GM10248 (cell line): Measurements from ENCODE around the gene ZNF738.

Experiments
- CTCF ChIA-PET: fragments of 300-600 bp; sonication (Branson Sonifier 250); formaldehyde crosslinking; extraction: SDS; loops from one replicate; lab custom pipeline; 2021; ENCODE audit warnings: antibody characterized with exemption; lab: Yijun Ruan, JAX
- POLR2A ChIA-PET: fragments of 350-650 bp; sonication (Branson Sonifier 250); formaldehyde crosslinking; extraction: SDS; loops from one replicate; lab custom pipeline; 2020; ENCODE audit warnings: antibody characterized with exemption; lab: Yijun Ruan, JAX
- DNase-seq: peaks from one replicate; pipeline ENCODE4 v3.0.0; 2012; ENCODE audit errors: extremely low spot score
- TF ChIP-seq, protein P1 (sequence below): IDR thresholded peaks from 2 replicates; pipeline ENCODE4 v1.5.1; 2012; ENCODE audit warnings: mild to moderate bottlenecking, low read depth; ENCODE audit errors: extremely low read depth, missing control alignments, control extremely low read depth

The ZNF738 gene

DNA sequence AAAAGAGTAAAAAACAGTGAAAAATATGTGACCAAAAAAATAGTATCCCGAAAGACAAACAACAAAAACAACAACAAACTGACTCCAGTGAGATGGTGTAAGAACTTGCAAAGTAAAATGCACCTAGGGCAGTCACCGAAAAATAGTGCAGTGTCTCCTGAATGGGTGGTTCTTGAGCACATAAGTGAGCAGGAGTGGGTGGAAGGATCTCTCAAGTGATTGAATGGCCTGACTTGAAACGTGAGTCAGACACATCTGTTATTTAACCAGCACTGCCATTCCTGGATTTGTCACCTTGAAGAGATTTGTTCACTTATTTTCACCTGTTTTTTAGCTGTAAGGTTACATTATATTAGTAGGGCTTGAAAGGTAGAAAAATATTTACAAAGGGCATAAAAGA, 3.5 kb downstream of the ZNF738 start:
- ChIA-PET CTCF (no interaction called here), POLR2A (no interaction called here)
- TF ChIP-seq, protein P1, sequence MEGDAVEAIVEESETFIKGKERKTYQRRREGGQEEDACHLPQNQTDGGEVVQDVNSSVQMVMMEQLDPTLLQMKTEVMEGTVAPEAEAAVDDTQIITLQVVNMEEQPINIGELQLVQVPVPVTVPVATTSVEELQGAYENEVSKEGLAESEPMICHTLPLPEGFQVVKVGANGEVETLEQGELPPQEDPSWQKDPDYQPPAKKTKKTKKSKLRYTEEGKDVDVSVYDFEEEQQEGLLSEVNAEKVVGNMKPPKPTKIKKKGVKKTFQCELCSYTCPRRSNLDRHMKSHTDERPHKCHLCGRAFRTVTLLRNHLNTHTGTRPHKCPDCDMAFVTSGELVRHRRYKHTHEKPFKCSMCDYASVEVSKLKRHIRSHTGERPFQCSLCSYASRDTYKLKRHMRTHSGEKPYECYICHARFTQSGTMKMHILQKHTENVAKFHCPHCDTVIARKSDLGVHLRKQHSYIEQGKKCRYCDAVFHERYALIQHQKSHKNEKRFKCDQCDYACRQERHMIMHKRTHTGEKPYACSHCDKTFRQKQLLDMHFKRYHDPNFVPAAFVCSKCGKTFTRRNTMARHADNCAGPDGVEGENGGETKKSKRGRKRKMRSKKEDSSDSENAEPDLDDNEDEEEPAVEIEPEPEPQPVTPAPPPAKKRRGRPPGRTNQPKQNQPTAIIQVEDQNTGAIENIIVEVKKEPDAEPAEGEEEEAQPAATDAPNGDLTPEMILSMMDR = no peak
- no peak for DNase-seq

GRCh38 chr19:21383980-21384582, 25.3 kb downstream of the ZNF738 start:
- POLR2A ChIA-PET = no interaction called here
- TF ChIP-seq, protein P1 = no peak
- no peak for DNase-seq
- CTCF ChIA-PET = interaction anchor here (1.3 to 1.5 kb wide), 2 partner anchors 9 to 11 kb away, joined by 4 read pairs; no protein-coding TSS in a partner anchor

- no peak for DNase-seq
- ChIA-PET POLR2A (no interaction called here), CTCF (no interaction called here)
- TF ChIP-seq, protein P1 = no peak
These were observed 37.3 kb downstream of the ZNF738 start for GRCh38 chr19:21396121-21396520.

- peak; percentile 87 for DNase-seq
- ChIA-PET CTCF (interaction anchor here (0.8 kb wide), 1 partner anchor 10 kb away, joined by 4 read pairs; no protein-coding TSS in a partner anchor), POLR2A (interaction anchor here (0.5 to 1.2 kb wide), 2 partner anchors 74 to 109 kb away, joined by 3 to 4 read pairs; no protein-coding TSS in a partner anchor)
- TF ChIP-seq, protein P1 = no peak
These were observed 38.2 kb downstream of the ZNF738 start, which contains the start of gene ZNF493 for GRCh38 chr19:21396893-21397572. Gene ZNF493 (plus strand): TSS chr19:21397133. CDS start chr19:21397238, 105 bp downstream.

DNA sequence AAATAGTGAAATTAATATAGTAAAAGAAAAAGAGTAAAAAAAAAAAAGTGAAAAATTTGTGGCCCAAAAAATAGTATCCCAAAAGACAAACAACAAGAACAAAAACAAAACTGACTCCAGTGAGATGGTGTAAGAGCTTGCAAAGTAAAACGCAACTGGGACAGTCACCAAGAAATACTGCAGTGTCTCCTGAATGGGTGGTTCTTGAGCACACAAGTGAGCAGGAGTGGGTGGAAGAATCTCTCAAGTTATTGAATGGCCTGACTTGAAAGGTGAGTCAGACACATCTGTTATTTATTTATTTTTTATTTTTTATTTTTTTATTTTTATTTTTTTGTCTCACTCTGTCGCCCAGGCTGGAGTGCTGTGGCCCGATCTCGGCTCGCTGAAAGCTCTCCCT, 40.1 kb downstream of the ZNF738 start:
- ChIA-PET POLR2A (no interaction called here), CTCF (no interaction called here)
- DNase-seq = no peak
- TF ChIP-seq, protein P1 = no peak

DNA sequence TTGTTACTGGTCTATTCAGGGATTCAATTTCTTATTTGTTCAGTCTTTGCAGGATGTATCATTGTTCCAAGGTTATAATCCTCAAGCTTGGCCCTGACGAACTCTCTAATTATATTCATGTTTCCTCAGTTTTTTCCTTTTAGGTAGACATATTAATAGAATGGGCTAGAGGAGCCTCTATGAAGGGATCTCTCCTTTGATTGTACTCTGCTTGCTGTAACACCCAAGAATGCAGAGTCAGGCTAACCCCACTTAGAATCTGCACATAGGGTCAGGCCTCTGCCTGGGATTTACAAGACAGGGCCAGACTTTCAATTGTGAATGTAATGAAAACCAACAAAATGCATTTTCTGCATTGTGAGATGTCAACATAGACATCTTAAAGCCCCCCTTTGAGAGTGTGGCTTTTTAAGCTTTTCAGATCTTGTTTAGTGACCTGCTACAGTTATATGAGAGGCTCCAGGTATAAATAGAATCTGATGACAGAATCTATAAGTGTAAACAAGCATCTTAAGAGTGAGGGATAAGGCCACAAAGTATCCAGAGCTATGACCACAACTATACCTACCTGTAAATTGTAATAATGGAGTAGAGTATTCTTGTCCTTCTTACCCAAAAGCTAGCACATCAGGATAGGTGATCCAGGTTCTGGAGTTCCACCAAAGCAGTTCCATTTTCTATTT, 43.6 kb downstream of the ZNF738 start:
- ChIA-PET POLR2A (no interaction called here), CTCF (interaction anchor here (1.4 to 1.8 kb wide), 4 partner anchors 10 to 80 kb away, joined by 3 to 4 read pairs (median 4); no protein-coding TSS in a partner anchor)
- TF ChIP-seq, protein P1 = no peak
- no peak for DNase-seq
